Stimulated activated CD4-positive, alpha-beta T cell treated with anti-CD3 and anti-CD28 coated beads, Interleukin-2, amount 100 ng/mL, for 24 hours (primary cell): ENCODE data around the gene SNX25.
"Not testable (repeated sequence)": the region's sequence is repeated elsewhere in the genome, so short reads cannot be mapped to it uniquely, and the experiment has no call there.

Source experiments
- DNase-seq, 2 donors: peaks; one replicate each; pipeline ENCODE4 v3.0.0-alpha.2; 2020

Gene SNX25

DNA sequence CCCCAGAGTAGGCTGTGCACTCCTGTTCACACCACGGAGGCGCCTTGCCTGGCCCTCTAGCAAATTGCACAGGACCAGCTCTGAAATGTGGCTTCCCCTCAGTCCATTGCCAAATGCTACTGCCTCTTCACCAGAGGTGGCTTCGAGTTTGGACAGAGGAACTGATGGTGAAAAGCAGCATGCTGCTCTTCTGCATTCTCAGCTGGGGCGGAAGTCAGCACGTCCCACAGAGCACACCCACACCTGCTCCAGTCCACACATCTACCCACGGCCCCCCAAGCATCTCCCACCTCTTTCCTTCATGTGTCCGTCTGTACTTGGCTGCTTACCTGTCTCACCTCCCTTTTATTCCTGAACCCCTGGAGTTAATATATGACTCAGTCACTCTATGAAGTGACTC is 142.8 kb downstream of the SNX25 start:
- no peak for DNase-seq

DNA sequence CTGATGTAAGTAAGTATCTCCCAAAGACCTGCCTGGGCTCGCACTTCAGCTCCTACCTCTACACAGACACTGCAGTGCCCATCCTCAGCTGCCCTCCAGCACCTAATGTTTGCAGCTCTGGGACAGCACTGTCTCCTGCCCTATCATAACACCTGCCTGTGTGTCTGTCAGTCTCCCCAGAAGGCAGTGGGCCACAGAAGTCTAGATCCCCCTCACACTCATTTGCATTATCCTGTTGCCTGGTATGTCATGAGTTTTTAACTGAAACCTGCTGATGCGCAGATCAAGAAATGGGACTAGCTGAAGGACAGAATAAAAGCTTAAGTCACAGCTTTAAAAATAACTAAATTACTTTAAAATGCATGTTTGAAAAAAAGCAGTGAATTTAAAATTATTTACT is 143.3 kb downstream of the SNX25 start:
- no peak for DNase-seq

DNA sequence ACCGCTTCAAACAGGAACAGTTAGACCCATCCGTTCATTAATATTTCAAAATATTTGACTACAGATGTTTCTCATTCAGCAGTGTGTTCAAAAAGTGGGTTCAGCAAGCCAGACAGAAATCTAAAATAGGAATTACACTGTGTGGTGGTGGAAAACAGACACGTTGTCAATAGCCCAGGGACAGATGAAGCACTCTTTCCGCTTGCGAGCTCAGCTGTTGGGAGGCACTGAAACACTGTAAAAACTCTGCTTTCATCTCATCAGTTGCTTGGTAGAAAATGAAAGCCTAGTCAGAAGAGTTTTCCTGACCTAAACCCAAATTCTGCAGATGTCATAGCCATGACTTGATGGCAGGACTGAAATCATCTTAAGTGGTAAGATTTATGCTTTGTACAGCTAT is 147.8 kb downstream of the SNX25 start:
- no peak for DNase-seq

DNA sequence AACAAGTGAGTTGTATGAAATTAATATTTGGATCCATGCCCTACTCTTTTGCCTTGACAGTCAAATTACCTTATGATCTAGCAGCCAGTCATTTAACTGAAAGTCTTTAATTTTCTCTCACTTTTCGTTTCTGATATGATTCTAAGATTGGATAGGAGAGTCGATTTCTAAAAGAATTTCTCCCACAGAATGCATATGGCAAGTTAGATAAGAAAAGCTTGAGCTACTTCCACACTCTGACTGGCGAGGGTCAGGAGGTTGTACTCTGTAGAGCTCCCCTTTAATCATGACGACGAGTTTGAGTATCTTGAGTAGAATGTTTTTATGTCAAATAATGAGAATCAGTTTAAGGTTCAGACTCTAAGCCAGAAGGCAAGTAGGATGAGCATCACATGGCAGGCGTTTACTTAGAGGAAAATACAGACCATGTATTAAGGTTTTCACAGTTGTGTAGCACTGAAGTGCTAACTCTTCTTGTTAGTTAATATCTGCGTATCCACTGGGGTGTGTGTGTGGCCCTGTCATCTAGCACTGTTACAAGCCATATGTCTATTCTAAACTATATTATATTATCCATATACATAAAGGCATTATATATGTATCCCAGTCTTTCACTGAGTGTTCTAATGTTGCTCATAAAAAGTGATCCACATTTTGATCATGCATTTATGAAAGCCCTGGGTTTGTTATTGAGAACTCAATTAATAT is 148.5 kb downstream of the SNX25 start:
- DNase-seq: no peak

DNA sequence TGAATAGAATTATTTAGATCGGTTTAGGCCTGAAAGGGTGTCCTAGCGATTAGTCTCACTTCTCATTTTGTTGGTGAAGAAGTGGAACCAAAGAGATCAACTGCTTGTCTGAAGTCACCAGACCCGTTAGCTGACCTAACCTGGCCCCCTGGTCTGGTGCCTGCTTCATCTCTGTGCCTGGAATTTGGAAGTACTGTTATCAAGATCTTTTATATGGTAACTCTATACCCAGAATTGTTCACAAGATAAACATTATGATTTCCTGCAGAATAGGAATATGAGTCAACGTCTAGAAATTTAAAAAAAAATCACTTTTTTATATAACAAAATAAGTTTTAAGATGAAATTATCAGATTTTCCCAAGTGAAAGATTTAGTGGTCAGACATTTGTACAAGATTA is 149.1 kb downstream of the SNX25 start:
- DNase-seq: no peak

DNA sequence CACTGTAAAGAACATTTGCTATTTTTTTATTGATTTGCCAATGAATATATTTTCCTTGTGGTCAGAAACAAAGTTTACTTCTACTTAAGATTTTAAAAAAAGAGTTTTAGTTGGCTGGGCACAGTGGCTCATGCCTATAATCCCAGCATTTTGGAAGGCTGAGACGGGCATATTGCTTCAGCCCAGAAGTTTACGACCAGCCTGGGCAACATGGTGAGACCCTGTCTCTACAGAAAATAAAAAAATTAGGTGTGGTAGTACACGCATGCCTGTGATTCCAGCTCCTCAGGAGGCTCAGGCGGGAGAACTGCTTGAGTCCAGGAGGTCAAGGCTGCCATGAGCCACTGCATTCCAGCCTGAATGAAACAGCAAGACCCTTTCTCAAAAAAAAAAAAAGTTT is 149.6 kb downstream of the SNX25 start:
- no peak for DNase-seq

DNA sequence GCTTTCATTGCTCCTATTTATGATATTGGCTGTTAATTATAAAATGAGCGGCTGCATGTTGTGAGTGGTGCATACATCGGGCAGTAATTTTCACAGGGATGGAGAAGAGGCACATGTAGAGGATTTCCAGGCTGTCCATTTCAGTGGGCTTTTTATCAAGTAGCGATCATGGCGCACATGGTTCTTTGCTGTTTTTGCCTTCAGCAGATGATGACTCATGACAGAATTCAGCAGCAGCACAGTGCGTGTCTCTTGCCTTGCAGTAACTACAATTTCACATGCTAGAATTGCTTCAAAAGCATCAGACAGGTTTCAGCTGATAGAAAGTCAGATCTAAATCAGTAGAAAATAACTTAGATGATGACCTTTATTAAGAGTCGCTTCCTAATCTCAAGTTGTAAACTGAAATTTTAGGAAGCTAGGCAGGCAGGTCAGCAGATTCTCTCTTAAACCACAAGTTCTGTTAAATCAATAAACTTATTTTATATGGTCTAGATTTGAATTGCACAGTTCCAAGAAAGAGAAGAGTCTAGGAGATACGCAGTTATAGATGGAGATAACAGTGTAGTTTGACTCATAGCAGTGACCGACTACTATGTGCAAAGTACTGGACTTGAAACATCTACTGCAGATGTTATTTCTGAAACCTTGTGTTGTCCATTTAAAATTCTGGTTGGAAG is 150.5 kb downstream of the SNX25 start:
- no peak for DNase-seq

DNA sequence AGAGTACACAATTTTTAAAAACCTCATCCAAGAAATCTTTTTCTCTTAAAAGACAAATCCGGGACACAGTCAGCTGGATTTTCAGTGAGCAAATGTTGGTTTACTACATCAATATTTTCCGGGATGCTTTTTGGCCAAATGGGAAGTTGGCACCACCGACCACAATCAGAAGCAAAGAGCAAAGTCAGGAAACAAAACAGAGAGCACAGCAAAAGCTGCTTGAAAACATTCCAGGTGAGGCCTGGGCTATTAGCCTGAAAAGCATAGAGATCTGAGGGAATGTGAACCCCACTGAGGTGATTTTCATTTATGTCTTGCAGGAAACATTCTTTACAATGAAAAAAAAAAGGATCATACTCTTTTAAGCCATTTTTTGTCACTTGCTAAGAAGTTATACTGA is 152.5 kb downstream of the SNX25 start:
- no peak for DNase-seq

DNA sequence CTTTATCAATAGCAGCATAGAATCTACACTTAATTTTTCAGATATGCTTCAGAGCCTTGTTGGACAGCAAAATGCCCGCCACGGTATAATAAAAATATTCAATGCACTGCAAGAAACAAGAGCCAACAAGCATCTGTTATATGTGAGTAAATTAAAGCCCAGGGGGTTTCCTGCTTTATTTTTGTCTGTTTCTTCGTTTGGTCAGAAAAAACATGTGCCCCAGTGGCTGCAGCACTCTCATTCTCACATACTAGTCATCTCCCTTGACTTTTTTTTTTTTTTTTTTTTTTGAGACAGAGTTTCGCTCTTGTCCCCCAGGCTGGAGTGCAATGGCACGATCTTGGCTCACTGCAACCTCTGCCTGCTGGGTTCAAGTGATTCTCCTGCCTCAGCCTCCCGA is 153.2 kb downstream of the SNX25 start:
- DNase-seq: not testable (repeated sequence)

DNA sequence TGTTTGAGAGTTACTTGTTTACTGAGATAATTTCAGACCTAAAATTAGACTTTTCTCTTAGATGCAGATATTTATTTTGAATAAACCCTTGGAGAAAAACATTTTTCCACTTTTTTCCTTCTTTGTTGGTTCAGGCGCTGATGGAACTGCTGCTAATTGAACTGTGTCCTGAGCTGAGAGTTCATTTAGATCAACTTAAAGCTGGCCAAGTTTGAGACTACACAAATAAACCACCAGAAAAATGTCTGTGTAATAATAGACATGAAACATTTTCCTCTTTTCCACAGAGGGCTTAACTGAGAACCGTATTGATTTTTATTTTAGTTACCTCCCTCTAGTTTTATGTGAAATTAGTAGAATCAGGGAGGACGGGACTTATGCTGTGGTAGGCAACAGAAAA is 153.9 kb downstream of the SNX25 start:
- no peak for DNase-seq

DNA sequence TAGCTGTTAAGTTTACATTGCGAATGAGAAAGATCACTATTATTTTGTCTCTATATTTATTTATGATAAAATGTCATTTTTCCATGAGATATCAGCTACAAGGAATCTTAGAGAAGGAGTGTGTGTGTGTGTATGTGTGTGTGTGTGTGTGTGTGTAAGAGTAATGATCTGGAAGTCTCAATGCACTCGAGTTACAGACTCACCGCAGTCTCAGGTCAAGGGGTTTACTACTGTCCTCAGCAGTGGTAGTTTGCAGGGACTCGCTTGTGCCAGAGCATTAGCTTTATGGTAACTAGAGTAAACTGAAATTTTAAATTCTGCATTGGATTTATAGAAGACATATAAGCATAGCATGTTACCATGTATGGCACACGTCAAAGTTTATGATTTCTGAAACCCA is 155.5 kb downstream of the SNX25 start:
- DNase-seq: no peak

DNA sequence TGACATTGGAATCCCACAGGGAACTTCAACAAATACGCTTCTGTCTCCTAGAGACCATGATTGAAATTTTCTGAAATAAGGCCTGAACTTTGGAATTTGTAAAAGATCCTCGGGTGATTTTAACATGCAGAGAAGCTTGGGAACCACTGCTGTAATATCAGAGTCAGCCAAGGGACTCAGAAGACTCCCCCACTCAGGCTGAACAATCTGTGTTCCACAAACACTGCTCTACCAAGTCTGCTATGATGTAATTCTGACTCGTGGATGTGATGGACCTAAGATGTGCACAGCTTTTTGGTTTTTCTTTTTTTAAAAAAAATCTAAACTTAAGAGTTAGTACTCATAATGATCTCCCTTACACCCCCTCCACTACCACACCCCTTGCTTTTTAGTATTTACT is 160.3 kb downstream of the SNX25 start:
- no peak for DNase-seq

DNA sequence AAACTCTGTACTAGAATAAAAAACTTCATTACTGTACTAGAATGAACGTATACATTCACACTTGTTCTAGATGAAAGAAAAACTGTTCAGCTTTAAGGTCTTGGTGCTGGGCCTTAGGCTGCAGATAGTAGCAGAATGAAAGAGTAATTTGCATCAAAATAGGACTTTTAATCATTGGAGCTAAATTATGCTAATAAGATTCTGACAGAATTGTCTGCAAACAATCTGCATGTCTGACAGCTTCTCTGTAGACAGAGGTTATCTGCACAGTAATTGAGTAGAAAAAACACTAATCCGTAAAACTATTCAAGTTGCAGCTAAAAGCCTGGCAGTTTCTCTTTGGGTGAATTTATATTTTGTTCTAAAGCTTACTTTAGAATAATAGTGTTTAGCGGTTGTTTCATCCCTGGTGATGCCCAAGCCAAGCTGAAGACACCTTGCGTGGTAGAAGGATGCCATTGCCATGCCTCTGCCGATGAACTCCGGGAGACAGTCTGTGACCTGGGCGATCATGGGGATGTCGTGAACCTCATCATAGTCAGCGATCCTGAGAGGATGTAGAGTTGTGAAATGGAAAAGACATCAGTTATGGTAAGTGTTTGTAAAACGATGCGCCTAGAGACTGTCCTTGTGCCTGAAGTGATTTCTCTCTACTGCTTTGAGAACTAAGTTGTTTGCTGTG is 161.0 kb downstream of the SNX25 start:
- no peak for DNase-seq

DNA sequence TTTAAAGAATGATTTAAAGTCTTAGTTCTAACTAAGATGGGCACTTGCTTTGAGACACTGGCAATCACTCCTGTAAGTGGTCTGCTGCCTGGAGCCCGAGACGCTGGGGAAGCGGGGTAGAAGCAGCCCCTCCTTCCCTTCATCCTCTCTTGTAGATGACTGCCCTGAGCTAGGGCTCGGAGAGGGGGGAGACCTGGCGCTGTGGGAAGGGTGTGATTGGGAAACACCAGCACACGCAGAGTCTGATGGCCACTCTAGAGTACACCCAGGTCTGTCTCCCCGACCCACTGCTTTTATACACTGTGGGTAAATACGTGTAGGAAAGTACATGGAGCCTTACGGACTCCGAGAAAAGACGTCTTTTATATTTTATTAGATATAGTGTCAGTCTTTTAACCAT is 162.3 kb downstream of the SNX25 start:
- DNase-seq: no peak

DNA sequence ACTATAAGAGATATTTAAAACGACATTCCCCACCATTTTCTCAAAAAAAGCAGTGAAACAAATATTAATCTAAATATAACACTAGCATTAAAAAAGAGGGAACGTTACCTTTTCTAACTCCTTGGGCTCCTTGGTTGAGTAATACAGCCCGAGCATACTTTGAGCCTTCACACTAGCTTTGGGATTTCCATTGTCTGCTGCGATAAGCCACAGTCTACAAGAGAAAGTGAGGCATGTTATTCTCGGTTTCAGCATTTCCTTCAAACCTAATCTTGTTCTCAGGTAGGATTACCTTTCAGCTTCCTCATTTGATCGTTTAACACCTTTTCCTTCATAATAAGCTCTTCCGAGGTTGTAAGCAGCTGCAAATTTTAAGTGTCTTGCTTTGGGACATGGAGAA is 164.6 kb downstream of the SNX25 start:
- no peak for DNase-seq

DNA sequence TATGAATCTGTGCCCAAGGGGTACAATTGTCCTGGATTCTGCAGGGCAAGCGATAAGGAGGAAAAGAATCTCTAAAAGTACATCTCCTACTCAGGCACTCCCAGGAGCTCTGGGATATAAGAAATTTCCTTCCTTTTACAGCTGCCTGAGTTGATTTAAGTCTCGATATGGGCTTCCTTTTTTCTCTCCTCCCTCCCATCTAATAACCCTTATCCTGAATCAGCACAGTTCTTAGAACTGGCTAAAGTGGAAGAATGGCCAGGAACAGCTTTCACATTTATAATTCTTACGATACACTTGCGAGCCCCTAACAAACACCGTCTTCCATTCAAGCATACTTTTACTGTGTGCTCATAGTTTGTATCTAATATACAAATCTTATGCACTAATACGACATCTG is 165.2 kb downstream of the SNX25 start:
- no peak for DNase-seq

DNA sequence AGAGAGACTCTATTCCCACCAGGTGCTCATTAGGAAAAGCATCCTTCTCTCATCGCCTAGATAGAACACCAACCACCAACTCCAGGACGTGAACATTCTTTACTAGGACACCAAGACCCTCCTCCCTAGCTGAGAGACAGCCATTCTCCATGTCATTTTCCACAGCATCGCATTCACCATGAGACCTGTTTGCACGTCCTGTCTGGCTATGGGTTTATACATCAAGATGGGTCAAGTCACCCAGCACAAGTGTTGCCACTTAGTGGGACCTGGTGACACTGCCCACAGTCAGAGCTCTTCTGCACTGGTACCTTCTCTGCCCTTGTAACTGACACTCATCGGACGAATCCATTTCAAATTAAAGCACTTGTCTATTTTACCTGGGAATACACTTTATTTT is 168.9 kb downstream of the SNX25 start:
- DNase-seq: no peak

DNA sequence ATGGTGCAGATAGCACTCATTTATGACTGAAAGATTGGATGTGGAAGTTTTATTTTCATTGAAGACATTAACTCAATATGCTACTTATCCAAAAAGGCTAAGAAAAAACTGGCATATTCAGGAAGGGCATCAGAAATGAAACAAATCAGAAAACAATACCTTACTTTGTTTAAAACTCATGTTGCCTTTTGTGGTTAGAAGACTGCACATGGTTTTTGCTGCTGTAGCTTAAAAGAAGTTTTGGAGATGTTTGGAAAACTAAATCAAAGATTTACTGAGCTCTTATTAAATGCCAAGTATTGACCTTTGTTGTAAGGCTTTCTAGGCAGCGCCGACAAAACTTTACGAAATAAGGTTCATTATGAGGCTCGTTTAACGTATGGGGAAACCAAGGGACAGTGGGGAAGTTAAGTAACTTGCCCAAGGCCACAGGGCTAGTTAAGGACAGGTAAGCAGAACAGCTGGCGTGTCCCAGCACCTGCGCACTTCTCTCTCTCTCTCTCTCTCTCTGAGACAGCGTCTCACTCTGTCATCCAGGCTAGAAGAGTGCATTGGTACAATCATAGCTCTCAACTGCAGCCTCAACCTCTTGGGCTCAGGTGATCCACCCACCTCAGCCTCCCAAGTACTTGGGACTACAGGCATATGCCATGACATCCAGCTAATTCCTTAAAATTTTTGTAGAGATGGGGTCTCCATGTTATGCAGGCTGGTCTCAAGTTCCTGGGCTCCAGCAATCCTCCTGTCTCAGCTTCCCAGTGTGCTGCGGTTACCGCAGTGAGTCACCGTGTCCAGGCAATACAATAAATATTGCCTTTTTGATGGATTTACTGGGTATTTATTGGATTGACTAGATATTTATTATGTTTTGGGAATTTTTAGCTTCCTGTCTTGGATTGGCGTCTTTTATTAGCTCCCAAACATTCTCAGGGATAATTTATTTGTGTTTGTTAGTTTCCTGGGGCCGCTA is 170.2 kb downstream of the SNX25 start:
- no peak for DNase-seq

DNA sequence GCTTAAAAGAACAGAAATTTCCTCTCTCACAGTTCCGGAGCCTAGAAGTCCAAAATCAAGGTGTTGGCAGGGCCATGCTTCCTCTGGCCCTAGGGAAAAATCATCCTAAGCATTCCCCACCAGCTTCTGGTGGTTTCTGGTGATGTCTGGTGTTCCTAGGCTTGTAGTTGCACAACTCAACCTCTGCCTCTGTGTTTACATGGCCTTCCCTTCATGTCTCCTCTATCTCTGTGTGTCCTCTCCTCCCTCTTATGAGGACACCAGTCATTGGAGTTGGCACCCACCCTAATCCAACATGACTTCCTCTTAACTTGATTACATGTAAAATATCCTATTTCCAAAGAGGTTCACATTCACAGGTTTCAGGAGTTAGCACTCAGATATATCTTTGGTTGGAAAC is 170.9 kb downstream of the SNX25 start:
- DNase-seq: no peak

DNA sequence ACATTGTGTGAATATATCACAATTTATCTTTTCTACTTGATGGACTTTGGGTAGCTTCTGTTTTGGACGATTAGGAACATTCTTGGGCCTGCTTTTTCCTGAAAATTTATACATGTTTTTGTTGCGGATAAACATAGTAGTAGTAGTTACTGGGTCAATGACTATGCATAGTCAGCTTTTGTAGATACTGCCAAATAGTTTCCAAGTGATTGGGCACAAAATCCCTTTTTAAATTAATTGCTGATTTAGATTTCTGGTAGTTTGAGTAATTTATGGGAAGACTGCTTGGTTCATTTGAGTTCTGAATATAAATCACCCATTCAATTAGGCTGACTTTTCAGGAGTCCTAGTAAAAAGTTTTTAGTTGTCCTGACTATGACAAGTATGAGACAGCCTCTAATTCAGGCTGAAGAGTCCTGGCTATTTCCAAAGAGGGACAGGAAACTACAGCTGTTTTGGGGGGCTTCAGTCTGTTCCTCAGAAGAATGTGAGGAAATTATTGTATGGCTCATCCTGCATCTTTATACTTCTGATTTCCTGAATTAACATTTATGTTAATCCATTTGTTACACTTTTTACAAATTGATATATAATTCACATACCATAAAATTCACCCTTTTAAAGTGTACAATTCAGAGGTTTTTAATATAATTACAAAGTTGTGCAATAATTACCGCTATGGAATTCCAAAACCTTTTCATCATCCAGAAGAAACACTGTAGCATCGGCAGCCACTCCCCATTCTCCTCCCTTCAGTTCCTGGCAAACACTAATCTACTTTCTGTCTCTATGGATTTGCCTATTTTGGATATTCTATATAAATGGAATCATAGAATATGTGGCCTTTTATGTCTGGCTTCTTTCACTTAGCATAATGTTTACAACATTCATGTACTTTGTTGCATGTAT is 172.1 kb downstream of the SNX25 start:
- no peak for DNase-seq

DNA sequence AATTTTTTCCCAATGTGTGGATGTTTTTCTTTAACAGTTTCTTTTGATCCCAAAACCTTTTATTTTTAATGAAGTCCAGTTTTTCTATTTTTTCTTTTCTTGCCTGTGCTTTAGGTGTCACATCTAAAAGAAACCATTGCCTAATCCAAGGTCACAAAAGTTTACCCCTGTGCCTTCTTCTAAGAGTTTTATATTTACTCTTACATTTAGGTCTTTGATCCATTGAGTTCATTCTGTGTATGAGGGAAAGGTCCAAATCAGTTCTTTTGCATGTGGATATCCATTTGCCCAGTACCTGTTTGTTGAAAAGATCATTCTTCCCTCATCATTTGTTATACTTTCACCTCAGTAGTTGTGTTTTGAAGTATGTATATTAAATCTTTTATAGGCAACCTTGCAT is 173.4 kb downstream of the SNX25 start:
- no peak for DNase-seq

DNA sequence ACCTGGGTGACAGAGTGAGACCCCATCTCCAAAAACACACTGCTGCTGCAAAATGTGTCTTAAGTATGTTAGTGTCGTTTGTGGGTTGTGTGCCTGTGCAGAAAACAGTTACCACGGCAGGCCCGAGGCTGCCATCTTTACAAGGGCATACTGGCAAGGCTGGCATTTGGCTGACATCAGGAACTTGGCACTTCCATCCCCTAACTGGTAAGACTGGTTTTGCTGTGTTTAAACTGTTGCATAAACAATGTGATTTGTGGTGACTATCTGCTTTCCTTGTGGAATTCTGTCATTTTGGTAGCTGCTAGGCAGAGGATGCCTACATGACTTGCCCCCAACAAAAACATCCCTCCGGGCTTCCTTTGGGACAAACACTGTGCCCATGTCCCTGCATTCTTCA is 174.1 kb downstream of the SNX25 start:
- no peak for DNase-seq
